Activated CD8-positive, alpha-beta memory T cell treated with anti-CD3 and anti-CD28 coated beads, Interleukin-2, amount 10 ng/mL, durations not matched to agents 7 days and 5 days (primary cell): ENCODE results near the gene TMOD3. TPM values are rescaled to one million over a fixed set of nuclear protein-coding genes. Genes with fewer than 3 reads are reported as not detected.

Experiments
- ATAC-seq: fragments of 150-1000 bp; cut with Tn5 transposase; one replicate; pipeline ENCODE4 v1.10.0; 2021; ENCODE audit warnings: moderate library complexity
- CTCF ChIA-PET: fragments of 350-600 bp; sonication (Branson Sonifier 250); formaldehyde crosslinking; loops from one replicate; lab custom pipeline; 2021; ENCODE audit warnings: antibody characterized with exemption; lab: Charles Lee
- DNase-seq: peaks from one replicate; pipeline ENCODE4 v3.0.0-alpha.2; 2020
- H3K27ac Mint-ChIP-seq: one replicate; pipeline ENCODE4 v1.8.0; 2021; ENCODE audit warnings: mild to moderate bottlenecking, mixed read lengths
- H3K27me3 Mint-ChIP-seq: one replicate; pipeline ENCODE4 v1.8.0; 2021; ENCODE audit warnings: mixed read lengths
- H3K36me3 Mint-ChIP-seq: one replicate; pipeline ENCODE4 v1.8.0; 2021; ENCODE audit warnings: mild to moderate bottlenecking, mixed read lengths
- H3K4me1 Mint-ChIP-seq: one replicate; pipeline ENCODE4 v1.8.0; 2021; ENCODE audit warnings: mixed read lengths
- H3K4me3 Mint-ChIP-seq: one replicate; pipeline ENCODE4 v1.8.0; 2021; ENCODE audit warnings: mild to moderate bottlenecking, moderate library complexity, mixed read lengths
- H3K9me3 Mint-ChIP-seq: one replicate; pipeline ENCODE4 v1.8.0; 2022; ENCODE audit warnings: low read depth, mixed read lengths
- total RNA-seq, 2 experiments: library from RNA; stranded (reverse); gene quantifications; one replicate each; pipeline ENCODE4 v1.2.3, GENCODE V29; 2021

The TMOD3 gene
- total RNA-seq, 2 experiments from 2014 or later, result 59.2 to 61.3 TPM

GRCh38 chr15:51856714-51857380, 27.4 kb downstream of the TMOD3 start:
- no peak overlapping the region for H3K27ac Mint-ChIP-seq
- H3K4me3 Mint-ChIP-seq, result no peak overlapping the region
- CTCF ChIA-PET, result interaction anchor here (0.9 kb wide), 1 partner anchor 11 kb away, joined by 3 read pairs; no protein-coding TSS in a partner anchor
- DNase-seq (no peak), ATAC-seq (no peak)
- no peaks in the 10 kb centered on the region for H3K27me3 Mint-ChIP-seq
- H3K4me1 Mint-ChIP-seq, result peaks cover 26% of the 10 kb centered on the region
- peaks cover 11% of the 10 kb centered on the region for H3K36me3 Mint-ChIP-seq
- no peaks in the 10 kb centered on the region for H3K9me3 Mint-ChIP-seq

GRCh38 chr15:51861557-51862359, 32.3 kb downstream of the TMOD3 start:
- Mint-ChIP-seq H3K36me3 (peaks cover 34% of the 10 kb centered on the region), H3K4me3 (peak overlapping the region; percentile 45), H3K27ac (peak overlapping the region; percentile 68), H3K9me3 (no peaks in the 10 kb centered on the region), H3K27me3 (no peaks in the 10 kb centered on the region), H3K4me1 (peaks cover 49% of the 10 kb centered on the region)
- CTCF ChIA-PET, result interaction anchor here (2.6 kb wide), 1 partner anchor 85 kb away, joined by 5 read pairs; no protein-coding TSS in a partner anchor
- peak; percentile 94 for ATAC-seq
- DNase-seq, result peak; percentile 88

GRCh38 chr15:51863131-51863530, 33.7 kb downstream of the TMOD3 start:
- Mint-ChIP-seq H3K27ac (no peak overlapping the region), H3K4me1 (peaks cover 46% of the 10 kb centered on the region), H3K27me3 (no peaks in the 10 kb centered on the region), H3K4me3 (no peak overlapping the region), H3K36me3 (peaks cover 34% of the 10 kb centered on the region), H3K9me3 (no peaks in the 10 kb centered on the region)
- ATAC-seq, result no peak
- CTCF ChIA-PET, result interaction anchor here (1.0 to 1.1 kb wide), 2 partner anchors 203 to 276 kb away, joined by 3 read pairs; no protein-coding TSS in a partner anchor
- no peak for DNase-seq

GRCh38 chr15:51864408-51865056, 35.1 kb downstream of the TMOD3 start:
- Mint-ChIP-seq H3K27me3 (no peaks in the 10 kb centered on the region), H3K4me1 (peaks cover 41% of the 10 kb centered on the region), H3K4me3 (no peak overlapping the region), H3K9me3 (no peaks in the 10 kb centered on the region), H3K36me3 (peaks cover 36% of the 10 kb centered on the region), H3K27ac (no peak overlapping the region)
- ATAC-seq (no peak), DNase-seq (no peak)
- CTCF ChIA-PET, result no interaction called here

GRCh38 chr15:51865317-51865716, 35.9 kb downstream of the TMOD3 start:
- Mint-ChIP-seq H3K27ac (no peak overlapping the region), H3K4me3 (no peak overlapping the region), H3K27me3 (no peaks in the 10 kb centered on the region), H3K9me3 (no peaks in the 10 kb centered on the region), H3K36me3 (peaks cover 37% of the 10 kb centered on the region), H3K4me1 (peaks cover 38% of the 10 kb centered on the region)
- CTCF ChIA-PET, result interaction anchor here (0.9 to 1.4 kb wide), 2 partner anchors 11 to 23 kb away, joined by 4 read pairs; no protein-coding TSS in a partner anchor
- ATAC-seq (no peak), DNase-seq (no peak)

- Mint-ChIP-seq H3K9me3 (no peaks in the 10 kb centered on the region), H3K36me3 (peaks cover 44% of the 10 kb centered on the region), H3K27me3 (no peaks in the 10 kb centered on the region), H3K4me3 (no peak overlapping the region), H3K4me1 (peaks cover 34% of the 10 kb centered on the region), H3K27ac (no peak overlapping the region)
- CTCF ChIA-PET, result interaction anchor here (0.8 to 1.4 kb wide), 3 partner anchors 12 to 22 kb away, joined by 4 read pairs; no protein-coding TSS in a partner anchor
- DNase-seq, result no peak
- no peak for ATAC-seq
Observed at GRCh38 chr15:51866161-51866560, 36.7 kb downstream of the TMOD3 start.

GRCh38 chr15:51866751-51867150, 37.3 kb downstream of the TMOD3 start:
- Mint-ChIP-seq H3K27ac (no peak overlapping the region), H3K9me3 (no peaks in the 10 kb centered on the region), H3K4me3 (no peak overlapping the region), H3K4me1 (peaks cover 28% of the 10 kb centered on the region), H3K36me3 (peaks cover 48% of the 10 kb centered on the region), H3K27me3 (no peaks in the 10 kb centered on the region)
- ATAC-seq (no peak), DNase-seq (no peak)
- CTCF ChIA-PET, result interaction anchor here (0.8 to 1.4 kb wide), 3 partner anchors 11 to 360 kb away, joined by 3 to 4 read pairs (median 4); no protein-coding TSS in a partner anchor

- ATAC-seq (no peak), DNase-seq (no peak)
- H3K4me3 Mint-ChIP-seq, result no peak overlapping the region
- H3K27ac Mint-ChIP-seq, result no peak overlapping the region
- no peaks in the 10 kb centered on the region for H3K27me3 Mint-ChIP-seq
- peaks cover 42% of the 10 kb centered on the region for H3K36me3 Mint-ChIP-seq
- peaks cover 9% of the 10 kb centered on the region for H3K4me1 Mint-ChIP-seq
- CTCF ChIA-PET, result no interaction called here
- no peaks in the 10 kb centered on the region for H3K9me3 Mint-ChIP-seq
Observed at GRCh38 chr15:51869060-51869421, 39.6 kb downstream of the TMOD3 start.

- Mint-ChIP-seq H3K27me3 (no peaks in the 10 kb centered on the region), H3K36me3 (peaks cover 42% of the 10 kb centered on the region), H3K27ac (no peak overlapping the region), H3K4me1 (no peaks in the 10 kb centered on the region), H3K9me3 (no peaks in the 10 kb centered on the region), H3K4me3 (no peak overlapping the region)
- DNase-seq (no peak), ATAC-seq (no peak)
- CTCF ChIA-PET, result interaction anchor here (1.2 kb wide), 1 partner anchor 12 kb away, joined by 3 read pairs; no protein-coding TSS in a partner anchor
Observed at GRCh38 chr15:51870774-51871173, 41.3 kb downstream of the TMOD3 start.

GRCh38 chr15:51874751-51875644, 45.5 kb downstream of the TMOD3 start:
- ATAC-seq (no peak), DNase-seq (no peak)
- Mint-ChIP-seq H3K4me3 (no peak overlapping the region), H3K9me3 (no peaks in the 10 kb centered on the region), H3K27ac (no peak overlapping the region), H3K36me3 (peaks cover 44% of the 10 kb centered on the region), H3K27me3 (no peaks in the 10 kb centered on the region), H3K4me1 (peaks cover 5% of the 10 kb centered on the region)
- CTCF ChIA-PET, result interaction anchor here (0.7 kb wide), 1 partner anchor 13 kb away, joined by 3 read pairs; no protein-coding TSS in a partner anchor

- Mint-ChIP-seq H3K27ac (no peak overlapping the region), H3K4me3 (no peak overlapping the region), H3K9me3 (no peaks in the 10 kb centered on the region), H3K36me3 (peaks cover 43% of the 10 kb centered on the region), H3K4me1 (peaks cover 5% of the 10 kb centered on the region), H3K27me3 (no peaks in the 10 kb centered on the region)
- CTCF ChIA-PET, result interaction anchor here (0.7 kb wide), 1 partner anchor 12 kb away, joined by 3 read pairs; no protein-coding TSS in a partner anchor
- DNase-seq (no peak), ATAC-seq (no peak)
Observed at GRCh38 chr15:51876169-51876568, 46.7 kb downstream of the TMOD3 start.
